Measurements from ENCODE around the gene NRG3.
"Not testable (repeated sequence)": the region's sequence is repeated elsewhere in the genome, so short reads cannot be mapped to it uniquely, and the experiment has no call there.

NRG3 gene

GRCh38 chr10:81961451-81962184 lies 86.6 kb downstream of the NRG3 start:
- DNase-seq (ENCODE audit: low read depth) = no peak

GRCh38 chr10:81963606-81964005 lies 88.6 kb downstream of the NRG3 start:
- DNase-seq (ENCODE audit: low read depth) = no peak

- no peak for DNase-seq (ENCODE audit: low read depth)
Observed at GRCh38 chr10:81967716-81968115, 92.7 kb downstream of the NRG3 start.

- no peak for DNase-seq (ENCODE audit: low read depth)
Observed at GRCh38 chr10:81969136-81969535, 94.1 kb downstream of the NRG3 start.

- peak; percentile 6 for DNase-seq (ENCODE audit: low read depth)
Observed at GRCh38 chr10:81978238-81978637, 103.2 kb downstream of the NRG3 start.

GRCh38 chr10:81981724-81982123 lies 106.7 kb downstream of the NRG3 start:
- no peak for DNase-seq (ENCODE audit: low read depth)

- DNase-seq (ENCODE audit: low read depth) = no peak
Observed at GRCh38 chr10:81984428-81984827, 109.4 kb downstream of the NRG3 start.

- no peak for DNase-seq (ENCODE audit: low read depth)
Observed at GRCh38 chr10:81995254-81995653, 120.3 kb downstream of the NRG3 start.

GRCh38 chr10:81996927-81997326 lies 121.9 kb downstream of the NRG3 start:
- no peak for DNase-seq (ENCODE audit: low read depth)

- no peak for DNase-seq (ENCODE audit: low read depth)
Observed at GRCh38 chr10:82020999-82021398, 146.0 kb downstream of the NRG3 start.

GRCh38 chr10:82027711-82028110 lies 152.7 kb downstream of the NRG3 start:
- DNase-seq (ENCODE audit: low read depth) = no peak

GRCh38 chr10:82037076-82037475 lies 162.1 kb downstream of the NRG3 start:
- no peak for DNase-seq (ENCODE audit: low read depth)

- no peak for DNase-seq (ENCODE audit: low read depth)
Observed at GRCh38 chr10:82038587-82038986, 163.6 kb downstream of the NRG3 start.

- DNase-seq (ENCODE audit: low read depth) = no peak
Observed at GRCh38 chr10:82040336-82040735, 165.3 kb downstream of the NRG3 start.

- DNase-seq (ENCODE audit: low read depth) = no peak
Observed at GRCh38 chr10:82041018-82041417, 166.0 kb downstream of the NRG3 start.

GRCh38 chr10:82056391-82056790 lies 181.4 kb downstream of the NRG3 start:
- DNase-seq (ENCODE audit: low read depth) = no peak

GRCh38 chr10:82067192-82067591 lies 192.2 kb downstream of the NRG3 start:
- DNase-seq (ENCODE audit: low read depth) = not testable (repeated sequence)

- no peak for DNase-seq (ENCODE audit: low read depth)
Observed at GRCh38 chr10:82068501-82068900, 193.5 kb downstream of the NRG3 start.

- no peak for DNase-seq (ENCODE audit: low read depth)
Observed at GRCh38 chr10:82071231-82071630, 196.2 kb downstream of the NRG3 start.

- DNase-seq (ENCODE audit: low read depth) = no peak
Observed at GRCh38 chr10:82072124-82072523, 197.1 kb downstream of the NRG3 start.

- no peak for DNase-seq (ENCODE audit: low read depth)
Observed at GRCh38 chr10:82075605-82076004, 200.6 kb downstream of the NRG3 start.

GRCh38 chr10:82084496-82084895 lies 209.5 kb downstream of the NRG3 start:
- no peak for DNase-seq (ENCODE audit: low read depth)

GRCh38 chr10:82084904-82085303 lies 209.9 kb downstream of the NRG3 start:
- no peak for DNase-seq (ENCODE audit: low read depth)

- no peak for DNase-seq (ENCODE audit: low read depth)
Observed at GRCh38 chr10:82089327-82089726, 214.3 kb downstream of the NRG3 start.
